Measurements from ENCODE around the gene BLCAP.

DNA sequence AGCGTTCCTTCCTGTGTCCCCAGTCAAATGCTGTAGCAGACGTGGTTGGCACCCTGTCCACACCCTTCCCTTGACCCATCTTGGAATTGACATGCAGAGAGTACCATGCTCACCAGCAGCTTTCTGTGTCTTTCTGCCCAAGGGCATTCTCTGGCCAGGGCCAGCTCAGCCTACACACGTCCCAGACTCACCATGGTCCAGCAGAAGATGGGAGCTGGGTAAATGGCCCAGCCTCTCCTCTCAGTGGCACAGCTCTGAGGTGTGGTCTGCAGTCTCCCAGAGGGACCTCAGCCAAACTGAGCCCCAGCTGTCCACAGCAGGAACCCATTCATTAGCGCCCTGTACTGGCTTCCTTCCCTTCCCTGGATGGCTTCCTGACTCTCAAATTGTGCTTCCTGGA is 31.1 kb upstream of the BLCAP start:
- TF ChIP-seq, protein P1, sequence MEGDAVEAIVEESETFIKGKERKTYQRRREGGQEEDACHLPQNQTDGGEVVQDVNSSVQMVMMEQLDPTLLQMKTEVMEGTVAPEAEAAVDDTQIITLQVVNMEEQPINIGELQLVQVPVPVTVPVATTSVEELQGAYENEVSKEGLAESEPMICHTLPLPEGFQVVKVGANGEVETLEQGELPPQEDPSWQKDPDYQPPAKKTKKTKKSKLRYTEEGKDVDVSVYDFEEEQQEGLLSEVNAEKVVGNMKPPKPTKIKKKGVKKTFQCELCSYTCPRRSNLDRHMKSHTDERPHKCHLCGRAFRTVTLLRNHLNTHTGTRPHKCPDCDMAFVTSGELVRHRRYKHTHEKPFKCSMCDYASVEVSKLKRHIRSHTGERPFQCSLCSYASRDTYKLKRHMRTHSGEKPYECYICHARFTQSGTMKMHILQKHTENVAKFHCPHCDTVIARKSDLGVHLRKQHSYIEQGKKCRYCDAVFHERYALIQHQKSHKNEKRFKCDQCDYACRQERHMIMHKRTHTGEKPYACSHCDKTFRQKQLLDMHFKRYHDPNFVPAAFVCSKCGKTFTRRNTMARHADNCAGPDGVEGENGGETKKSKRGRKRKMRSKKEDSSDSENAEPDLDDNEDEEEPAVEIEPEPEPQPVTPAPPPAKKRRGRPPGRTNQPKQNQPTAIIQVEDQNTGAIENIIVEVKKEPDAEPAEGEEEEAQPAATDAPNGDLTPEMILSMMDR (IDR thresholded peaks at IDR 0.05) = no peak
- TF ChIP-seq POLR2A (IDR thresholded peaks at IDR 0.05) = no peak
